ENCODE data around the gene RGP1.

- no peak for TF ChIP-seq CTCF (optimal IDR thresholded peaks at IDR 0.05 in 1 of 3, IDR thresholded peaks at IDR 0.05 in 1 of 3, conservative IDR thresholded peaks at IDR 0.05 in 1 of 3; ENCODE audit: extremely low read depth in 1 of 3, insufficient read depth in 2 of 3, low read length in 3 of 3)
- no peak for TF ChIP-seq EZH2 (IDR thresholded peaks at IDR 0.05; ENCODE audit: low read length)
Measured at GRCh38 chr9:35700031-35700430, 49.1 kb upstream of the RGP1 start.

All from keratinocyte (primary cell).